ENCODE measurements around the gene GLYR1.

The GLYR1 gene

DNA sequence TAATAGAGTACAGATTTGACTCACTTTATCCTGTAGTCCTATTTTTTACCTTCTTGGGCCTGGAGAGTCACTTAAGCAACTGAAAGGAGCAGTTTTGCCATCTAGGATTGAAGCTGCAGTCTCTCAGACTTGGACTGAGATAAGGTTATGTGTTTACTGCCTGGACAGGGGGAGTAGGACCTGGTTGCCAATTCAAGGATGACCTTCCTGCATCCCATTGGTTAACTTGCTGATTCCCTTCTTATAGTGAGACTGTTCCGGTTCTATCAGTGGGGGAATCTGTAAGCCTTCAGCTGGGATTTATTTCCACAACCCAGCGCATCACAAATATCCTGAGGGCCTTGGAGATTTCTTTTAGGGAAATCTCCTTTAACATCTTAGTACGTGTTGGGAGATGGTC lies 3.1 kb upstream of the GLYR1 start:
- H3K27ac ChIP-seq (ENCODE audit: low read depth, low read length, poor library complexity, severe bottlenecking) = no peak overlapping the region
- H3K4me2 ChIP-seq (ENCODE audit: low read length) = peak overlapping the region; percentile 86
- no peak overlapping the region for H2AFZ ChIP-seq (ENCODE audit: low read length)
- no peaks in the 10 kb centered on the region for H3K27me3 ChIP-seq (ENCODE audit: insufficient read depth, low read length)
- TF ChIP-seq EZH2 (IDR thresholded peaks at IDR 0.05; ENCODE audit: borderline replicate concordance, low read length) = no peak
- TF ChIP-seq, protein P1, sequence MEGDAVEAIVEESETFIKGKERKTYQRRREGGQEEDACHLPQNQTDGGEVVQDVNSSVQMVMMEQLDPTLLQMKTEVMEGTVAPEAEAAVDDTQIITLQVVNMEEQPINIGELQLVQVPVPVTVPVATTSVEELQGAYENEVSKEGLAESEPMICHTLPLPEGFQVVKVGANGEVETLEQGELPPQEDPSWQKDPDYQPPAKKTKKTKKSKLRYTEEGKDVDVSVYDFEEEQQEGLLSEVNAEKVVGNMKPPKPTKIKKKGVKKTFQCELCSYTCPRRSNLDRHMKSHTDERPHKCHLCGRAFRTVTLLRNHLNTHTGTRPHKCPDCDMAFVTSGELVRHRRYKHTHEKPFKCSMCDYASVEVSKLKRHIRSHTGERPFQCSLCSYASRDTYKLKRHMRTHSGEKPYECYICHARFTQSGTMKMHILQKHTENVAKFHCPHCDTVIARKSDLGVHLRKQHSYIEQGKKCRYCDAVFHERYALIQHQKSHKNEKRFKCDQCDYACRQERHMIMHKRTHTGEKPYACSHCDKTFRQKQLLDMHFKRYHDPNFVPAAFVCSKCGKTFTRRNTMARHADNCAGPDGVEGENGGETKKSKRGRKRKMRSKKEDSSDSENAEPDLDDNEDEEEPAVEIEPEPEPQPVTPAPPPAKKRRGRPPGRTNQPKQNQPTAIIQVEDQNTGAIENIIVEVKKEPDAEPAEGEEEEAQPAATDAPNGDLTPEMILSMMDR (IDR thresholded peaks at IDR 0.05; ENCODE audit: low read length) = no peak
- H3K36me3 ChIP-seq (ENCODE audit: insufficient read depth, low read length) = peaks cover 39% of the 10 kb centered on the region
- no peaks in the 10 kb centered on the region for H4K20me1 ChIP-seq (ENCODE audit: insufficient read depth, low read length)
- peak overlapping the region; percentile 6; the same call in 1 of the 2 replicates for H3K9ac ChIP-seq (ENCODE audit: low read length)
- H3K4me1 ChIP-seq (ENCODE audit: insufficient read depth, low read length, severe bottlenecking) = peaks cover 44% of the 10 kb centered on the region
- no peaks in the 10 kb centered on the region for H3K9me3 ChIP-seq (ENCODE audit: low read length)
- no peaks in the 10 kb centered on the region for H3K9me2 ChIP-seq (ENCODE audit: low read depth, low read length)
- peak overlapping the region; percentile 87 for H3K4me3 ChIP-seq (ENCODE audit: low read depth, low read length, poor library complexity, severe bottlenecking)
- H3K79me2 ChIP-seq (ENCODE audit: insufficient read depth, low read length) = peaks cover 62% of the 10 kb centered on the region
- H3F3A ChIP-seq (ENCODE audit: insufficient read depth, low read length) = no peaks in the 10 kb centered on the region

GRCh38 chr16:4847774-4848587 lies 893 bp upstream of the GLYR1 start:
- H2AFZ ChIP-seq (ENCODE audit: low read length) = no peak overlapping the region
- TF ChIP-seq, protein P1 (IDR thresholded peaks at IDR 0.05; ENCODE audit: low read length) = no peak
- TF ChIP-seq EZH2 (IDR thresholded peaks at IDR 0.05; ENCODE audit: borderline replicate concordance, low read length) = no peak
- H3K9me2 ChIP-seq (ENCODE audit: low read depth, low read length) = no peaks in the 10 kb centered on the region
- peaks cover 44% of the 10 kb centered on the region for H3K4me1 ChIP-seq (ENCODE audit: insufficient read depth, low read length, severe bottlenecking)
- H3K4me3 ChIP-seq (ENCODE audit: low read depth, low read length, poor library complexity, severe bottlenecking) = peak overlapping the region; percentile 87
- H3K27me3 ChIP-seq (ENCODE audit: insufficient read depth, low read length) = no peaks in the 10 kb centered on the region
- peak overlapping the region; percentile 79 for H3K9ac ChIP-seq (ENCODE audit: low read length)
- H4K20me1 ChIP-seq (ENCODE audit: insufficient read depth, low read length) = no peaks in the 10 kb centered on the region
- H3F3A ChIP-seq (ENCODE audit: insufficient read depth, low read length) = no peaks in the 10 kb centered on the region
- H3K27ac ChIP-seq (ENCODE audit: low read depth, low read length, poor library complexity, severe bottlenecking) = peak overlapping the region; percentile 15
- H3K79me2 ChIP-seq (ENCODE audit: insufficient read depth, low read length) = peaks cover 67% of the 10 kb centered on the region
- H3K9me3 ChIP-seq (ENCODE audit: low read length) = no peaks in the 10 kb centered on the region
- peak overlapping the region; percentile 86 for H3K4me2 ChIP-seq (ENCODE audit: low read length)
- peaks cover 39% of the 10 kb centered on the region for H3K36me3 ChIP-seq (ENCODE audit: insufficient read depth, low read length)

- Histone ChIP-seq H3K79me2 (ENCODE audit: insufficient read depth, low read length) (peaks cover 55% of the 10 kb centered on the region), H2AFZ (ENCODE audit: low read length) (no peak overlapping the region), H3K9ac (ENCODE audit: low read length) (peak overlapping the region; percentile 91), H3K4me1 (ENCODE audit: insufficient read depth, low read length, severe bottlenecking) (peaks cover 44% of the 10 kb centered on the region), H3K27ac (ENCODE audit: low read depth, low read length, poor library complexity, severe bottlenecking) (peak overlapping the region; percentile 20), H3K4me2 (ENCODE audit: low read length) (peak overlapping the region; percentile 94), H3K4me3 (ENCODE audit: low read depth, low read length, poor library complexity, severe bottlenecking) (peak overlapping the region; percentile 87), H3K9me3 (ENCODE audit: low read length) (no peaks in the 10 kb centered on the region), H4K20me1 (ENCODE audit: insufficient read depth, low read length) (no peaks in the 10 kb centered on the region), H3K27me3 (ENCODE audit: insufficient read depth, low read length) (no peaks in the 10 kb centered on the region), H3K36me3 (ENCODE audit: insufficient read depth, low read length) (peaks cover 48% of the 10 kb centered on the region), H3K9me2 (ENCODE audit: low read depth, low read length) (no peaks in the 10 kb centered on the region), H3F3A (ENCODE audit: insufficient read depth, low read length) (no peaks in the 10 kb centered on the region)
- TF ChIP-seq, protein P1 (IDR thresholded peaks at IDR 0.05; ENCODE audit: low read length) = no peak
- no peak for TF ChIP-seq EZH2 (IDR thresholded peaks at IDR 0.05; ENCODE audit: borderline replicate concordance, low read length)
These were observed 586 bp downstream of the GLYR1 start for GRCh38 chr16:4846503-4846900.

Data from OCI-LY1 (cell line).